GM12878 (cell line): ENCODE results near the gene KIDINS220. TPM values are rescaled to one million over a fixed set of nuclear protein-coding genes. Genes with fewer than 3 reads are reported as not detected.

Experiments used
- ASH2L ChIP-seq: fragments of 300-600, 200-600 bp; sonication (generic); IDR thresholded peaks from 2 replicates; pipeline ENCODE4 v1.6.1; 2017; ENCODE audit warnings: low read depth, mild to moderate bottlenecking, borderline replicate concordance
- CHD1 ChIP-seq: IDR thresholded peaks from 2 replicates; pipeline ENCODE4 v1.6.1; 2012; ENCODE audit warnings: low read depth, low read length, improper control_type of control experiment
- CHD2 ChIP-seq: IDR thresholded peaks from 2 replicates; pipeline ENCODE4 v1.6.1; 2011; ENCODE audit warnings: low read depth, low read length, improper control_type of control experiment, borderline replicate concordance
- EED ChIP-seq: sonication (generic); IDR thresholded peaks from 2 replicates; pipeline ENCODE4 v1.6.1; 2016; ENCODE audit warnings: antibody characterized with exemption, low read depth
- ETV6 ChIP-seq, 2 experiments: fragments of 450-650 bp in 1 of 2; IDR thresholded peaks in 1 of 2; conservative IDR thresholded peaks in 1 of 2; 2 replicates each; pipeline ENCODE4 v1.6.1; 2014; ENCODE audit warnings: antibody characterized with exemption in 1 of 2, borderline replicate concordance in 1 of 2, low read depth in 1 of 2, mild to moderate bottlenecking in 1 of 2, moderate library complexity in 1 of 2
- PAX5 ChIP-seq: IDR thresholded peaks from 2 replicates; pipeline ENCODE4 v1.6.1; 2011; ENCODE audit warnings: low read depth, low read length, borderline replicate concordance
- RAD21 ChIP-seq: IDR thresholded peaks from 2 replicates; pipeline ENCODE4 v1.6.1; 2011; ENCODE audit warnings: mild to moderate bottlenecking, low read depth, low read length, moderate library complexity; ENCODE audit not compliant: insufficient read depth
- RUNX3 ChIP-seq: IDR thresholded peaks from 2 replicates; pipeline ENCODE4 v1.6.1; 2012; ENCODE audit warnings: low read length, inconsistent platforms
- SP1 ChIP-seq: IDR thresholded peaks from one replicate; pipeline ENCODE4 v1.6.1; 2011; ENCODE audit warnings: low read depth, low read length
- SREBF1 ChIP-seq: IDR thresholded peaks from 2 replicates; pipeline ENCODE4 v1.6.1; 2012; ENCODE audit warnings: mild to moderate bottlenecking, low read length
- ZNF207 ChIP-seq: fragments of 450-650 bp; IDR thresholded peaks from 2 replicates; pipeline ENCODE4 v1.6.1; 2014; ENCODE audit warnings: antibody characterized with exemption, mild to moderate bottlenecking, borderline replicate concordance
- ZZZ3 ChIP-seq: IDR thresholded peaks from 2 replicates; pipeline ENCODE4 v1.6.1; 2011; ENCODE audit warnings: low read depth; ENCODE audit not compliant: control insufficient read depth, insufficient read length
- polyA plus RNA-seq, 11 experiments: library from polyadenylated mRNA; depleted of rRNA in 4 of 11; unstranded in 6 of 11; stranded (reverse) in 5 of 11; fragments of >200 nt; fragmentation: Nextera tagmentation in 4 of 11; fragmentation: Illumina TruSeq in 1 of 11; extraction: Ambion mirVana in 4 of 11; extraction: Trizol in 1 of 11; gene quantifications; 1 replicate in 1 of 11; 2 replicates in 10 of 11; pipeline versions ENCODE4 v1.2.1 to v1.2.3, GENCODE V29; 2011 to 2016; ENCODE audit warnings: inconsistent platforms in 2 of 11, missing spikeins in 2 of 11, low read depth in 1 of 11
- total RNA-seq, 4 experiments: library from RNA; depleted of rRNA in 3 of 4; stranded (reverse); fragments of >200 nt in 3 of 4; fragmentation: Illumina TruSeq in 1 of 4; extraction: Trizol in 1 of 4; gene quantifications; 2 replicates each; pipeline versions ENCODE4 v1.2.1 to v1.2.3, GENCODE V29; 2013 to 2021
- TF ChIP-seq, protein P1 (sequence below): IDR thresholded peaks from 2 replicates; pipeline ENCODE4 v1.6.1; 2012; ENCODE audit warnings: improper control_type of control experiment, low read depth, low read length; ENCODE audit not compliant: insufficient replicate concordance
- TF ChIP-seq, protein P2 (sequence below): fragments of 450-650 bp; formaldehyde crosslinking; IDR thresholded peaks from 2 replicates; pipeline ENCODE4 v1.4.0; 2022; ENCODE audit warnings: mild to moderate bottlenecking, moderate library complexity
- TF ChIP-seq, protein P3 (sequence below): IDR thresholded peaks from 2 replicates; pipeline ENCODE4 v1.6.1; 2012; ENCODE audit warnings: mild to moderate bottlenecking, low read depth, low read length

Gene KIDINS220
- total and polyA plus RNA-seq, 10 of the 15 experiments (the other 5 are each of a cell fraction or from before 2014, with no cell fraction given) = 6.0 to 31.2 (median 16.0) TPM

- TF ChIP-seq, protein P1, sequence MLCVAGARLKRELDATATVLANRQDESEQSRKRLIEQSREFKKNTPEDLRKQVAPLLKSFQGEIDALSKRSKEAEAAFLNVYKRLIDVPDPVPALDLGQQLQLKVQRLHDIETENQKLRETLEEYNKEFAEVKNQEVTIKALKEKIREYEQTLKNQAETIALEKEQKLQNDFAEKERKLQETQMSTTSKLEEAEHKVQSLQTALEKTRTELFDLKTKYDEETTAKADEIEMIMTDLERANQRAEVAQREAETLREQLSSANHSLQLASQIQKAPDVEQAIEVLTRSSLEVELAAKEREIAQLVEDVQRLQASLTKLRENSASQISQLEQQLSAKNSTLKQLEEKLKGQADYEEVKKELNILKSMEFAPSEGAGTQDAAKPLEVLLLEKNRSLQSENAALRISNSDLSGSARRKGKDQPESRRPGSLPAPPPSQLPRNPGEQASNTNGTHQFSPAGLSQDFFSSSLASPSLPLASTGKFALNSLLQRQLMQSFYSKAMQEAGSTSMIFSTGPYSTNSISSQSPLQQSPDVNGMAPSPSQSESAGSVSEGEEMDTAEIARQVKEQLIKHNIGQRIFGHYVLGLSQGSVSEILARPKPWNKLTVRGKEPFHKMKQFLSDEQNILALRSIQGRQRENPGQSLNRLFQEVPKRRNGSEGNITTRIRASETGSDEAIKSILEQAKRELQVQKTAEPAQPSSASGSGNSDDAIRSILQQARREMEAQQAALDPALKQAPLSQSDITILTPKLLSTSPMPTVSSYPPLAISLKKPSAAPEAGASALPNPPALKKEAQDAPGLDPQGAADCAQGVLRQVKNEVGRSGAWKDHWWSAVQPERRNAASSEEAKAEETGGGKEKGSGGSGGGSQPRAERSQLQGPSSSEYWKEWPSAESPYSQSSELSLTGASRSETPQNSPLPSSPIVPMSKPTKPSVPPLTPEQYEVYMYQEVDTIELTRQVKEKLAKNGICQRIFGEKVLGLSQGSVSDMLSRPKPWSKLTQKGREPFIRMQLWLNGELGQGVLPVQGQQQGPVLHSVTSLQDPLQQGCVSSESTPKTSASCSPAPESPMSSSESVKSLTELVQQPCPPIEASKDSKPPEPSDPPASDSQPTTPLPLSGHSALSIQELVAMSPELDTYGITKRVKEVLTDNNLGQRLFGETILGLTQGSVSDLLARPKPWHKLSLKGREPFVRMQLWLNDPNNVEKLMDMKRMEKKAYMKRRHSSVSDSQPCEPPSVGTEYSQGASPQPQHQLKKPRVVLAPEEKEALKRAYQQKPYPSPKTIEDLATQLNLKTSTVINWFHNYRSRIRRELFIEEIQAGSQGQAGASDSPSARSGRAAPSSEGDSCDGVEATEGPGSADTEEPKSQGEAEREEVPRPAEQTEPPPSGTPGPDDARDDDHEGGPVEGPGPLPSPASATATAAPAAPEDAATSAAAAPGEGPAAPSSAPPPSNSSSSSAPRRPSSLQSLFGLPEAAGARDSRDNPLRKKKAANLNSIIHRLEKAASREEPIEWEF = no peak
- TF ChIP-seq CHD2 (no peak), RAD21 (peak; percentile 21; the same call in 1 of the 2 replicates), SREBF1 (no peak), PAX5 (no peak), ZZZ3 (no peak), RUNX3 (peak; percentile 7; the same call in 1 of the 2 replicates), SP1 (no peak), ZNF207 (0 out of 2 replicates have a peak, but pooled peaks have one; percentile 22), EED (no peak), ETV6 (conservative IDR thresholded peaks at IDR 0.05 in 1 of 2, IDR thresholded peaks at IDR 0.05 in 1 of 2; ENCODE audit: borderline replicate concordance in 1 of 2, low read depth in 1 of 2) (no peak), CHD1 (peak; percentile 32; the same call in 1 of the 2 replicates), ASH2L (no peak)
- TF ChIP-seq, protein P2, sequence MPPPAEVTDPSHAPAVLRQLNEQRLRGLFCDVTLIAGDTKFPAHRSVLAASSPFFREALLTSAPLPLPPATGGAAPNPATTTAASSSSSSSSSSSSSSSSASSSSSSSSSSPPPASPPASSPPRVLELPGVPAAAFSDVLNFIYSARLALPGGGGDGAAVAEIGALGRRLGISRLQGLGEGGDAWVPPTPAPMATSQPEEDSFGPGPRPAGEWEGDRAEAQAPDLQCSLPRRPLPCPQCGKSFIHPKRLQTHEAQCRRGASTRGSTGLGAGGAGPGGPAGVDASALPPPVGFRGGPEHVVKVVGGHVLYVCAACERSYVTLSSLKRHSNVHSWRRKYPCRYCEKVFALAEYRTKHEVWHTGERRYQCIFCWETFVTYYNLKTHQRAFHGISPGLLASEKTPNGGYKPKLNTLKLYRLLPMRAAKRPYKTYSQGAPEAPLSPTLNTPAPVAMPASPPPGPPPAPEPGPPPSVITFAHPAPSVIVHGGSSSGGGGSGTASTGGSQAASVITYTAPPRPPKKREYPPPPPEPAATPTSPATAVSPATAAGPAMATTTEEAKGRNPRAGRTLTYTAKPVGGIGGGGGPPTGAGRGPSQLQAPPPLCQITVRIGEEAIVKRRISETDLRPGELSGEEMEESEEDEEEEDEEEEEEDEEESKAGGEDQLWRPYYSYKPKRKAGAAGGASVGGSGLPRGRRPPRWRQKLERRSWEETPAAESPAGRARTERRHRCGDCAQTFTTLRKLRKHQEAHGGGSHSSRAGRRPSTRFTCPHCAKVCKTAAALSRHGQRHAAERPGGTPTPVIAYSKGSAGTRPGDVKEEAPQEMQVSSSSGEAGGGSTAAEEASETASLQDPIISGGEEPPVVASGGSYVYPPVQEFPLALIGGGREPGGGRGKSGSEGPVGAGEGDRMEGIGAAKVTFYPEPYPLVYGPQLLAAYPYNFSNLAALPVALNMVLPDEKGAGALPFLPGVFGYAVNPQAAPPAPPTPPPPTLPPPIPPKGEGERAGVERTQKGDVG (CRISPR knock-in tag) = no peak
- TF ChIP-seq, protein P3, sequence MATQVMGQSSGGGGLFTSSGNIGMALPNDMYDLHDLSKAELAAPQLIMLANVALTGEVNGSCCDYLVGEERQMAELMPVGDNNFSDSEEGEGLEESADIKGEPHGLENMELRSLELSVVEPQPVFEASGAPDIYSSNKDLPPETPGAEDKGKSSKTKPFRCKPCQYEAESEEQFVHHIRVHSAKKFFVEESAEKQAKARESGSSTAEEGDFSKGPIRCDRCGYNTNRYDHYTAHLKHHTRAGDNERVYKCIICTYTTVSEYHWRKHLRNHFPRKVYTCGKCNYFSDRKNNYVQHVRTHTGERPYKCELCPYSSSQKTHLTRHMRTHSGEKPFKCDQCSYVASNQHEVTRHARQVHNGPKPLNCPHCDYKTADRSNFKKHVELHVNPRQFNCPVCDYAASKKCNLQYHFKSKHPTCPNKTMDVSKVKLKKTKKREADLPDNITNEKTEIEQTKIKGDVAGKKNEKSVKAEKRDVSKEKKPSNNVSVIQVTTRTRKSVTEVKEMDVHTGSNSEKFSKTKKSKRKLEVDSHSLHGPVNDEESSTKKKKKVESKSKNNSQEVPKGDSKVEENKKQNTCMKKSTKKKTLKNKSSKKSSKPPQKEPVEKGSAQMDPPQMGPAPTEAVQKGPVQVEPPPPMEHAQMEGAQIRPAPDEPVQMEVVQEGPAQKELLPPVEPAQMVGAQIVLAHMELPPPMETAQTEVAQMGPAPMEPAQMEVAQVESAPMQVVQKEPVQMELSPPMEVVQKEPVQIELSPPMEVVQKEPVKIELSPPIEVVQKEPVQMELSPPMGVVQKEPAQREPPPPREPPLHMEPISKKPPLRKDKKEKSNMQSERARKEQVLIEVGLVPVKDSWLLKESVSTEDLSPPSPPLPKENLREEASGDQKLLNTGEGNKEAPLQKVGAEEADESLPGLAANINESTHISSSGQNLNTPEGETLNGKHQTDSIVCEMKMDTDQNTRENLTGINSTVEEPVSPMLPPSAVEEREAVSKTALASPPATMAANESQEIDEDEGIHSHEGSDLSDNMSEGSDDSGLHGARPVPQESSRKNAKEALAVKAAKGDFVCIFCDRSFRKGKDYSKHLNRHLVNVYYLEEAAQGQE = no peak
- TF ChIP-seq, all 136 proteins: peak for 35
These were observed 156.3 kb downstream of the KIDINS220 start (continued) for GRCh38 chr2:8680822-8681760.
